ENCODE results near the gene FAM180B. TPM values are rescaled to one million over a fixed set of nuclear protein-coding genes. Genes with fewer than 3 reads are reported as not detected.

FAM180B gene
- polyA plus RNA-seq, 1 donor from 2014 or later = not detected

- Histone ChIP-seq H2AFZ (ENCODE audit: low read depth, low read length) (no peak overlapping the region), H3K36me3 (ENCODE audit: insufficient read depth, low read length) (no peaks in the 10 kb centered on the region), H3K9me2 (ENCODE audit: insufficient read depth, low read length) (no peaks in the 10 kb centered on the region), H3K4me2 (ENCODE audit: low read length) (no peak overlapping the region), H3K27me3 (ENCODE audit: insufficient read depth, low read depth, low read length) (no peaks in the 10 kb centered on the region), H3K4me3 (ENCODE audit: low read length) (no peak overlapping the region), H3K9ac (ENCODE audit: low read length) (no peak overlapping the region), H3K9me3 (ENCODE audit: low read length) (no peaks in the 10 kb centered on the region), H3K79me2 (replicated peaks; ENCODE audit: insufficient read depth, low read length) (no peaks in the 10 kb centered on the region), H3F3A (ENCODE audit: insufficient read depth, low read length, poor library complexity, severe bottlenecking) (no peaks in the 10 kb centered on the region), H4K20me1 (ENCODE audit: insufficient read depth) (no peaks in the 10 kb centered on the region), H3K27ac (ENCODE audit: low read length) (no peak overlapping the region)
- TF ChIP-seq TAF1 (IDR thresholded peaks at IDR 0.05; ENCODE audit: low read depth) (no peak), EZH2 (IDR thresholded peaks at IDR 0.05; ENCODE audit: borderline replicate concordance, insufficient read depth, low read length, poor library complexity, severe bottlenecking) (no peak), RAD21 (conservative IDR thresholded peaks at IDR 0.05) (no peak), MXI1 (conservative IDR thresholded peaks at IDR 0.05; ENCODE audit: poor library complexity, severe bottlenecking) (no peak)
- TF ChIP-seq, protein P1, sequence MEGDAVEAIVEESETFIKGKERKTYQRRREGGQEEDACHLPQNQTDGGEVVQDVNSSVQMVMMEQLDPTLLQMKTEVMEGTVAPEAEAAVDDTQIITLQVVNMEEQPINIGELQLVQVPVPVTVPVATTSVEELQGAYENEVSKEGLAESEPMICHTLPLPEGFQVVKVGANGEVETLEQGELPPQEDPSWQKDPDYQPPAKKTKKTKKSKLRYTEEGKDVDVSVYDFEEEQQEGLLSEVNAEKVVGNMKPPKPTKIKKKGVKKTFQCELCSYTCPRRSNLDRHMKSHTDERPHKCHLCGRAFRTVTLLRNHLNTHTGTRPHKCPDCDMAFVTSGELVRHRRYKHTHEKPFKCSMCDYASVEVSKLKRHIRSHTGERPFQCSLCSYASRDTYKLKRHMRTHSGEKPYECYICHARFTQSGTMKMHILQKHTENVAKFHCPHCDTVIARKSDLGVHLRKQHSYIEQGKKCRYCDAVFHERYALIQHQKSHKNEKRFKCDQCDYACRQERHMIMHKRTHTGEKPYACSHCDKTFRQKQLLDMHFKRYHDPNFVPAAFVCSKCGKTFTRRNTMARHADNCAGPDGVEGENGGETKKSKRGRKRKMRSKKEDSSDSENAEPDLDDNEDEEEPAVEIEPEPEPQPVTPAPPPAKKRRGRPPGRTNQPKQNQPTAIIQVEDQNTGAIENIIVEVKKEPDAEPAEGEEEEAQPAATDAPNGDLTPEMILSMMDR (IDR thresholded peaks at IDR 0.05; ENCODE audit: poor library complexity, severe bottlenecking) = no peak
Measured at GRCh38 chr11:47615249-47615648, 28.8 kb downstream of the FAM180B start.

GRCh38 chr11:47616726-47617416, 30.4 kb downstream of the FAM180B start:
- Histone ChIP-seq H3K9ac (ENCODE audit: low read length) (no peak overlapping the region), H4K20me1 (ENCODE audit: insufficient read depth) (no peaks in the 10 kb centered on the region), H3K9me2 (ENCODE audit: insufficient read depth, low read length) (no peaks in the 10 kb centered on the region), H3K4me3 (ENCODE audit: low read length) (no peak overlapping the region), H3K36me3 (ENCODE audit: insufficient read depth, low read length) (no peaks in the 10 kb centered on the region), H3K9me3 (ENCODE audit: low read length) (no peaks in the 10 kb centered on the region), H2AFZ (ENCODE audit: low read depth, low read length) (no peak overlapping the region), H3K79me2 (replicated peaks; ENCODE audit: insufficient read depth, low read length) (no peaks in the 10 kb centered on the region), H3F3A (ENCODE audit: insufficient read depth, low read length, poor library complexity, severe bottlenecking) (no peaks in the 10 kb centered on the region), H3K27ac (ENCODE audit: low read length) (no peak overlapping the region), H3K27me3 (ENCODE audit: insufficient read depth, low read depth, low read length) (no peaks in the 10 kb centered on the region), H3K4me2 (ENCODE audit: low read length) (no peak overlapping the region)
- peak; percentile 79 for TF ChIP-seq SMC3 (conservative IDR thresholded peaks at IDR 0.05; ENCODE audit: poor library complexity)
- TF ChIP-seq EP300 (conservative IDR thresholded peaks at IDR 0.05; ENCODE audit: poor library complexity, severe bottlenecking) = no peak
- no peak for TF ChIP-seq TAF1 (IDR thresholded peaks at IDR 0.05; ENCODE audit: low read depth)
- TF ChIP-seq RAD21 (conservative IDR thresholded peaks at IDR 0.05) = peak; percentile 81
- TF ChIP-seq, protein P1 (IDR thresholded peaks at IDR 0.05; ENCODE audit: poor library complexity, severe bottlenecking) = peak; percentile 74
- TF ChIP-seq, protein P2, sequence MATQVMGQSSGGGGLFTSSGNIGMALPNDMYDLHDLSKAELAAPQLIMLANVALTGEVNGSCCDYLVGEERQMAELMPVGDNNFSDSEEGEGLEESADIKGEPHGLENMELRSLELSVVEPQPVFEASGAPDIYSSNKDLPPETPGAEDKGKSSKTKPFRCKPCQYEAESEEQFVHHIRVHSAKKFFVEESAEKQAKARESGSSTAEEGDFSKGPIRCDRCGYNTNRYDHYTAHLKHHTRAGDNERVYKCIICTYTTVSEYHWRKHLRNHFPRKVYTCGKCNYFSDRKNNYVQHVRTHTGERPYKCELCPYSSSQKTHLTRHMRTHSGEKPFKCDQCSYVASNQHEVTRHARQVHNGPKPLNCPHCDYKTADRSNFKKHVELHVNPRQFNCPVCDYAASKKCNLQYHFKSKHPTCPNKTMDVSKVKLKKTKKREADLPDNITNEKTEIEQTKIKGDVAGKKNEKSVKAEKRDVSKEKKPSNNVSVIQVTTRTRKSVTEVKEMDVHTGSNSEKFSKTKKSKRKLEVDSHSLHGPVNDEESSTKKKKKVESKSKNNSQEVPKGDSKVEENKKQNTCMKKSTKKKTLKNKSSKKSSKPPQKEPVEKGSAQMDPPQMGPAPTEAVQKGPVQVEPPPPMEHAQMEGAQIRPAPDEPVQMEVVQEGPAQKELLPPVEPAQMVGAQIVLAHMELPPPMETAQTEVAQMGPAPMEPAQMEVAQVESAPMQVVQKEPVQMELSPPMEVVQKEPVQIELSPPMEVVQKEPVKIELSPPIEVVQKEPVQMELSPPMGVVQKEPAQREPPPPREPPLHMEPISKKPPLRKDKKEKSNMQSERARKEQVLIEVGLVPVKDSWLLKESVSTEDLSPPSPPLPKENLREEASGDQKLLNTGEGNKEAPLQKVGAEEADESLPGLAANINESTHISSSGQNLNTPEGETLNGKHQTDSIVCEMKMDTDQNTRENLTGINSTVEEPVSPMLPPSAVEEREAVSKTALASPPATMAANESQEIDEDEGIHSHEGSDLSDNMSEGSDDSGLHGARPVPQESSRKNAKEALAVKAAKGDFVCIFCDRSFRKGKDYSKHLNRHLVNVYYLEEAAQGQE (IDR thresholded peaks at IDR 0.05; ENCODE audit: borderline replicate concordance) = no peak
- TF ChIP-seq EZH2 (IDR thresholded peaks at IDR 0.05; ENCODE audit: borderline replicate concordance, insufficient read depth, low read length, poor library complexity, severe bottlenecking) = no peak
- no peak for TF ChIP-seq POLR2AphosphoS5 (IDR thresholded peaks at IDR 0.05)
- TF ChIP-seq MXI1 (conservative IDR thresholded peaks at IDR 0.05; ENCODE audit: poor library complexity, severe bottlenecking) = no peak
